OCI-LY1 (cell line): Measurements from ENCODE around the gene MTCP1.

Experiments used
- H2AFZ ChIP-seq: fragments of 200-600 bp; sonication (generic), shearing (Covaris generic); 2 replicates; pipeline ENCODE4 v1.6.0; 2014; ENCODE audit warnings: antibody characterized with exemption, mild to moderate bottlenecking, low read length
- H3F3A ChIP-seq: fragments of 200-600 bp; sonication (generic), shearing (Covaris generic); 2 replicates; pipeline ENCODE4 v1.6.0; 2014; ENCODE audit warnings: mild to moderate bottlenecking, antibody characterized with exemption, low read length, moderate library complexity; ENCODE audit not compliant: insufficient read depth
- H3K27ac ChIP-seq: fragments of 200-600 bp; sonication (generic); 2 replicates; pipeline ENCODE4 v1.5.1; 2014; ENCODE audit warnings: low read length, mixed run types, mild to moderate bottlenecking, low read depth; ENCODE audit not compliant: poor library complexity, severe bottlenecking
- H3K27me3 ChIP-seq: fragments of 200-600 bp; sonication (generic); 2 replicates; pipeline ENCODE4 v1.6.0; 2014; ENCODE audit warnings: antibody characterized with exemption, mild to moderate bottlenecking, low read length, moderate library complexity; ENCODE audit not compliant: insufficient read depth
- H3K36me3 ChIP-seq: fragments of 200-600 bp; sonication (generic); 2 replicates; pipeline ENCODE4 v1.6.1; 2014; ENCODE audit warnings: mild to moderate bottlenecking, antibody characterized with exemption, low read length, moderate library complexity, mixed read lengths; ENCODE audit not compliant: insufficient read depth
- H3K4me1 ChIP-seq: fragments of 200-600 bp; sonication (generic); 2 replicates; pipeline ENCODE4 v1.5.1; 2014; ENCODE audit warnings: mild to moderate bottlenecking, low read length, moderate library complexity; ENCODE audit not compliant: insufficient read depth, severe bottlenecking
- H3K4me2 ChIP-seq: fragments of 200-600 bp; sonication (generic), shearing (Covaris generic); 2 replicates; pipeline ENCODE4 v1.6.1; 2014; ENCODE audit warnings: low read length
- H3K4me3 ChIP-seq: fragments of 200-600 bp; sonication (generic); 2 replicates; pipeline ENCODE4 v1.5.1; 2014; ENCODE audit warnings: low read length, low read depth, mild to moderate bottlenecking, mixed read lengths; ENCODE audit not compliant: poor library complexity, severe bottlenecking
- H3K79me2 ChIP-seq: fragments of 200-600 bp; shearing (Covaris generic); 2 replicates; pipeline ENCODE4 v1.6.1; 2016; ENCODE audit warnings: mixed run types, low read length, mixed read lengths; ENCODE audit not compliant: insufficient read depth
- H3K9ac ChIP-seq: fragments of 200-600 bp; sonication (generic), shearing (Covaris generic); 2 replicates; pipeline ENCODE4 v1.6.1; 2014; ENCODE audit warnings: mild to moderate bottlenecking, low read length, mixed read lengths
- H3K9me2 ChIP-seq: fragments of 200-600 bp; sonication (generic), shearing (Covaris generic); 2 replicates; pipeline ENCODE4 v1.6.1; 2014; ENCODE audit warnings: low read depth, mild to moderate bottlenecking, low read length, mixed read lengths
- H3K9me3 ChIP-seq: fragments of 200-600 bp; shearing (Covaris generic); 2 replicates; pipeline ENCODE4 v1.6.1; 2014; ENCODE audit warnings: low read length, mixed read lengths
- H4K20me1 ChIP-seq: fragments of 200-600 bp; sonication (generic), shearing (Covaris generic); 2 replicates; pipeline ENCODE4 v1.6.0; 2016; ENCODE audit warnings: mild to moderate bottlenecking, low read length; ENCODE audit not compliant: insufficient read depth
- CTCF ChIP-seq: fragments of 200-600 bp; sonication (generic), shearing (Covaris generic); IDR thresholded peaks from 2 replicates; pipeline ENCODE4 v1.5.1; 2017; ENCODE audit warnings: mild to moderate bottlenecking, antibody characterized with exemption, low read length, moderate library complexity, mixed read lengths
- EZH2 ChIP-seq: fragments of 200-600 bp; sonication (generic), shearing (Covaris generic); IDR thresholded peaks from 2 replicates; pipeline ENCODE4 v1.8.0; 2017; ENCODE audit warnings: borderline replicate concordance, mixed run types, mild to moderate bottlenecking, antibody characterized with exemption, low read length, moderate library complexity, mixed read lengths

MTCP1 gene

GRCh38 chrX:155031657-155032056 is 39.3 kb downstream of the MTCP1 start:
- H3K9me2 ChIP-seq = no peaks in the 10 kb centered on the region
- no peak overlapping the region for H2AFZ ChIP-seq
- H3K4me1 ChIP-seq = peaks cover 16% of the 10 kb centered on the region
- H3K9me3 ChIP-seq = no peaks in the 10 kb centered on the region
- no peak overlapping the region for H3K4me3 ChIP-seq
- H3K4me2 ChIP-seq = no peak overlapping the region
- no peaks in the 10 kb centered on the region for H4K20me1 ChIP-seq
- no peaks in the 10 kb centered on the region for H3K27me3 ChIP-seq
- TF ChIP-seq CTCF (no peak), EZH2 (no peak)
- H3K79me2 ChIP-seq = peaks cover 28% of the 10 kb centered on the region
- no peak overlapping the region for H3K27ac ChIP-seq
- H3K36me3 ChIP-seq = peaks cover 28% of the 10 kb centered on the region
- H3F3A ChIP-seq = no peaks in the 10 kb centered on the region
- no peak overlapping the region for H3K9ac ChIP-seq

- H3F3A ChIP-seq = no peaks in the 10 kb centered on the region
- no peak overlapping the region for H2AFZ ChIP-seq
- H3K9me2 ChIP-seq = no peaks in the 10 kb centered on the region
- no peaks in the 10 kb centered on the region for H4K20me1 ChIP-seq
- TF ChIP-seq CTCF (no peak), EZH2 (no peak)
- peaks cover 28% of the 10 kb centered on the region for H3K79me2 ChIP-seq
- peaks cover 23% of the 10 kb centered on the region for H3K4me1 ChIP-seq
- H3K27ac ChIP-seq = peak overlapping the region; percentile 21
- peak overlapping the region; percentile 86 for H3K4me3 ChIP-seq
- peak overlapping the region; percentile 92; the same call in 1 of the 2 replicates for H3K4me2 ChIP-seq
- H3K9me3 ChIP-seq = no peaks in the 10 kb centered on the region
- peaks cover 5% of the 10 kb centered on the region for H3K36me3 ChIP-seq
- H3K9ac ChIP-seq = peak overlapping the region; percentile 97; the same call in 1 of the 2 replicates
- H3K27me3 ChIP-seq = no peaks in the 10 kb centered on the region
Measured at GRCh38 chrX:155028877-155029291, 42.1 kb downstream of the MTCP1 start.

GRCh38 chrX:155028129-155028528 is 42.8 kb downstream of the MTCP1 start:
- TF ChIP-seq CTCF (peak; percentile 21; the same call in 1 of the 2 replicates), EZH2 (no peak)
- H3K4me1 ChIP-seq = peaks cover 23% of the 10 kb centered on the region
- H2AFZ ChIP-seq = no peak overlapping the region
- H3K9me3 ChIP-seq = no peaks in the 10 kb centered on the region
- peak overlapping the region; percentile 92 for H3K4me2 ChIP-seq
- peaks cover 28% of the 10 kb centered on the region for H3K79me2 ChIP-seq
- H4K20me1 ChIP-seq = no peaks in the 10 kb centered on the region
- H3K36me3 ChIP-seq = no peaks in the 10 kb centered on the region
- H3F3A ChIP-seq = no peaks in the 10 kb centered on the region
- peak overlapping the region; percentile 96 for H3K27ac ChIP-seq
- peak overlapping the region; percentile 86 for H3K4me3 ChIP-seq
- no peaks in the 10 kb centered on the region for H3K9me2 ChIP-seq
- peak overlapping the region; percentile 97 for H3K9ac ChIP-seq
- H3K27me3 ChIP-seq = no peaks in the 10 kb centered on the region
